HG03103 (cell line): ENCODE results near the gene MEF2D.

Experiments
- ATAC-seq: cut with Tn5 transposase; IDR thresholded peaks from one replicate; pipeline ENCODE4 v1.9.1; 2021; ENCODE audit warnings: low read depth; ENCODE audit not compliant: unreplicated experiment

MEF2D gene

GRCh38 chr1:156489166-156489934 lies 11.2 kb downstream of the MEF2D start:
- ATAC-seq = peak; percentile 6

- peak; percentile 44 for ATAC-seq
Observed at GRCh38 chr1:156488566-156489165, 11.9 kb downstream of the MEF2D start.

DNA sequence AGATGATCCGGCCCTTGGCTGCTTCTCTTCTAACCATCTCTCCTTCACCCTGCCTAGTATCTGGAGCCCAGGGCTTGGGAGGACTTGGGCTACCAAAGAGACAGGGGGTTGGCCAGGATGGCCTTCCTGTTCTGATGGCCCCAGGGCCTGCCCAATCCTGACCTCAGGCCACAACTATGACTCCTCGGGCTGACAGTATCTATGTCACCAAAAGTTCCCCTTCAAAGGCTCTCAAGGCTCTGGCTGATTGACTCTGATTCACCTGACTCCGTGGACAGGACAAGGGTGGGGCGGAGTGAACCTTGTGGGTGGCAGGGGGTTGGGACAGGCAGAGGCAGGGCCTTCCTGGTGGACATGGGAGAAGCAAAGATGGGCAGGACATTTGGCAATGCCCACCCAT lies 12.7 kb downstream of the MEF2D start:
- no peak for ATAC-seq

DNA sequence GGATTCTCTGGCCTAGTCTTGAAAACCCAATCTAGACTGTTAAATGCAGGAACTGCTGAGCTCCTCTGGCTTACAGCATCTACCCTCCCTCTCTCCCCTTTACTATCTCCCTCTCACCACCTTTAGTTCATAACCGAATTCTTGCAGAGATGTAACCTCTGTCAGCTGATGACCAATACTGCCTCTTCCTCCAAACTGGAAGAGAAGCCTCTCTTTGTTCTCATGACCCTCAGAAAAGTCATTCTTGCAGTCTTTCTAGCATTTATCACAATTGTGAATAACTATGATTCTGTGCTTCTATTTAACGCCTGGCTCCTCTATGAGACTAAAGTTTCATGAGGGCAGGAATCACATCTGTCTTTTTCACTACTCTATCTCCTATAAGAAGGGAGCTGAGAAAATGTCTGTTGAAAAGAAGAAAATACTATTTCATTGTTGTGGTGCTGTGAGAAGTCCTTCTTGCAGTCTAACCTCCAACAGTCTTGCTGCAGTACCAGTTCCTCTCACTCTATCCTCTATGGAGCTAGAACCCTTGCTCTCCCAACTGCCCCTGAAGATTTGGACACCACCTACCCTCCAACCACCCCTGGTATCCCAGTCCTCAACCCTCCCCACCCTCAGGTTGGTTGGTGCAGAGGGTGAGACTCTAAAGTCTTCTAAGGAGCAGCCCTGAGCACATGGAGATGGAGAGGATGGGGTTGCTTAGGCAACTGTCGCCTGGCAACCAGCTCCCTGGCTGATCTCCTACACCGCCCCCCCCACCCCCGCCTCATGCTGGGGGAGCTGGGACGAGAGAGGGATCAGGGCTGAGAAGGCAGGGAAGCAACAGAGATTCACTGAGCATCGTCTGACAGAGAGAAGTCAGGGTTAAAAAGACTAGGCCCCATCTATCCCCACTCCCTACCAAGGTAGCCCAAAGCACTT lies 13.9 kb downstream of the MEF2D start:
- no peak for ATAC-seq

GRCh38 chr1:156485984-156486383 lies 14.6 kb downstream of the MEF2D start:
- ATAC-seq = no peak

DNA sequence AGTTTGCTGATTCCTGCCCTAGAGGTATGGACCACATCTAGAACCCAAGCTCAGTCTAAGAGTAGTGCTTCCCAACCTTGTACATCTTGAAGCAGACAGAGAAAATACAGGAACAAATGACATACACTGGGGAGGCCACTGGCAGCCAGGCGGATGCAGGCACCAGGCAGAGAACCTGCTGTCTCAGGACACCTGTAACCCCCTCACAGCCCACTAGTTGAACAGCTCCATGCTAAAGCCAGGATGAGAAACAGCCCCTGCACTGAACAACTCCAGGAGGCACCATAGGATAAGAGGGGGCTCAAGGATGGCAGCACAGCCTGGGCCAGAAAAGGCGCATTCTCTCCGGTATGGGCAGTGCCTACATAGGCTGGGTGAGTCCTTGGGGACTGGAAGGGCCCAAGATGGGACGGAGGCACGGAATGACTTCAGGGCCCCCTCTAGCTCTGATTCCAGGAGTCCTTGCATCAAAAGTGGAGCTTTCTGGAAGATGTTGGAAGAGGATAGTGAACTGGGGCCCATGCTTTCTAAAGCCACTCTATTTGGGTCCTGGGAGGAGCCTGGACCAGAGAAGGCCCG lies 16.0 kb downstream of the MEF2D start:
- ATAC-seq = no peak

- no peak for ATAC-seq
Observed at GRCh38 chr1:156483397-156483796, 17.2 kb downstream of the MEF2D start.

GRCh38 chr1:156482276-156482675 lies 18.3 kb downstream of the MEF2D start:
- ATAC-seq = no peak

- ATAC-seq = no peak
Observed at GRCh38 chr1:156481527-156481926, 19.0 kb downstream of the MEF2D start.

- ATAC-seq = no peak
Observed at GRCh38 chr1:156480411-156481192, 20.0 kb downstream of the MEF2D start.

- ATAC-seq = no peak
Observed at GRCh38 chr1:156480016-156480370, 20.6 kb downstream of the MEF2D start.

DNA sequence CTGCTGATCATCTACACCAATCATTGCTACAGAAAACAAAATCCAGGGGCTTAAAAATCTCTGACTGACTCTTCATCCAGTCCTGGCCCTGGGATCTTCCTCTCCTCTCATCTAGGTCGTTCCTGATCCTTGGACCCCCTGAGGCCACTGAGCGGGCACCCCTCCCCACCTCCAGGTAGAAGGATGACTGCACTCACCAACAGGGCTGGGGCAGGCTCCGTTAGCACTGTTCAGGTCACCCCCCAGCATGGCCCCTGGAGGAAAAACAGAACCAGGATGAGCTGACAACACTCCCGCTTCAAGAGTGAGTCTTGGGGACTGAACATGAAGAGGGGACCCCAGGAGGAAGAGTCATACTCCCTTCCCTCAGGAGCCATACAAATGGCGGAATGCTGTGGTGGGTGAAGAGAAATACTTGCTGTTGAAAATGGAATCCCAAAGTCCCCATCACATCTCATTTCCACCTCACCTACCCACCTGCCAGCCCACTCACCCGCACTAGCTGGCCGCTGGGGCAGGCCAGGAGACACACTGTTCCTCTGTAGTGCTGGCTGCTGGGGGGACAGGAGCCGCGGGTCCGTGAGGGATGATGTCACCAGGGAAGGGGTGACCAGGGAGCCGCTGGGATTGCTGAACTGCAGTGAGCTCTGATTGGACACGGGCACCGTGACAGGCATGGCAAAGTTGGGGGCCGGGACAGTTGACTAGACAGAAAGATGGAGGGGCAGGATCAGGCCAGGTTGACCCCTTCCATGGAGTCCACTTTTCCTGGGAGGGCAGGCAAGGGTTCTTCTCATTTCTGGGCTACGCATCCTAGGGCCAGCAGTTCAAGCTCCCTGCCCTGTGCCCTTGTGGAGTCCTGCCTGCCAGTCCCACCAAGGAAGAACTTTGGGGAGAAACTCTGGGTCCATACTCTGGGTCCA lies 21.2 kb downstream of the MEF2D start:
- no peak for ATAC-seq

GRCh38 chr1:156478250-156478627 lies 22.3 kb downstream of the MEF2D start:
- ATAC-seq = no peak

DNA sequence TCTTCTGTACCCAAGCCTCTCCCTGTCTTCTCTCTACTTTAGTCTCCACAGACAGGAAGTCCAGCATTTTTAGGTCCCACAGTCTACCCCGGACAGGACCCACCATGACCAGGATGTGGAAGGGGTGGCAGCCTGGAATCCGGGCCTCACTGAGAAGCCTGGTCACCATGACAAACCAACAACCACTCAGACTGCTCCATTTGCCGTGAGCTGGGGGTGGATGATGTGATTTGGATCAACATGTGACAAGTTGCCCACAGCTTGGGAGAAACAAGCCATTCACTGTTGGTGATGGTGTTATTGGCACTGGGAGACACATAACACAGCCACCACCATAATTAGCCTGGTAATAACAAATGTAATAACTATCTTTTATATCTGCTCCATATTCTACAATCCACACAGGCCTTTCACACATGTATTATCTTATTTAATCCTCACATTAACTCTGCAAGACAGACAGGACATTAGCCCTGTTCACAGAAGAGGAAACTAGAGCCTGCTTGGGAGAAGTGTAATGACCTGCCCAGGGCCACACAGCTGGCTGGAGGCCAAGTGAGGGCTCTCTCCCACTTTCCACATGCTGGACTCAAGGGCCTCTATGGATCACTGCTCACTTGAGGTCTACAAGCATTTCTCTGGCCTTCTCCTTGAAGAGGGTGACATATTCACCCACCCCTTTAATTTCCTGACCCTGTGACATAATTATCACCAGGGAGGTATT lies 22.9 kb downstream of the MEF2D start:
- ATAC-seq = no peak

GRCh38 chr1:156476501-156477298 lies 23.9 kb downstream of the MEF2D start:
- no peak for ATAC-seq

GRCh38 chr1:156475568-156476500 lies 24.7 kb downstream of the MEF2D start:
- ATAC-seq = no peak

- ATAC-seq = no peak
Observed at GRCh38 chr1:156474966-156475365, 25.6 kb downstream of the MEF2D start.
